GM12801 (cell line): ENCODE measurements around the gene NRCAM.

Experiments
- CTCF ChIP-seq: IDR thresholded peaks from one replicate; pipeline ENCODE4 v1.5.1; 2011; ENCODE audit warnings: control low read depth; ENCODE audit not compliant: insufficient read length; ENCODE audit errors: extremely low read depth

The NRCAM gene

GRCh38 chr7:108099713-108100112 lies 356.5 kb downstream of the NRCAM start:
- TF ChIP-seq CTCF = no peak

GRCh38 chr7:108097703-108098102 lies 358.5 kb downstream of the NRCAM start:
- TF ChIP-seq CTCF = no peak
